Astrocyte (in vitro differentiated cells and primary cell): ENCODE measurements around the gene PYY.

ENCODE experiments used
- EZH2 ChIP-seq: IDR thresholded peaks from 2 replicates; pipeline ENCODE4 v1.6.1; 2012; ENCODE audit warnings: mild to moderate bottlenecking, low read length, inconsistent platforms; ENCODE audit not compliant: insufficient read depth
- TF ChIP-seq, protein P1 (sequence below): IDR thresholded peaks from 2 replicates; pipeline ENCODE4 v1.5.1; 2011; ENCODE audit warnings: low read depth, mild to moderate bottlenecking, inconsistent platforms, low read length, moderate library complexity; ENCODE audit not compliant: insufficient read depth

DNA sequence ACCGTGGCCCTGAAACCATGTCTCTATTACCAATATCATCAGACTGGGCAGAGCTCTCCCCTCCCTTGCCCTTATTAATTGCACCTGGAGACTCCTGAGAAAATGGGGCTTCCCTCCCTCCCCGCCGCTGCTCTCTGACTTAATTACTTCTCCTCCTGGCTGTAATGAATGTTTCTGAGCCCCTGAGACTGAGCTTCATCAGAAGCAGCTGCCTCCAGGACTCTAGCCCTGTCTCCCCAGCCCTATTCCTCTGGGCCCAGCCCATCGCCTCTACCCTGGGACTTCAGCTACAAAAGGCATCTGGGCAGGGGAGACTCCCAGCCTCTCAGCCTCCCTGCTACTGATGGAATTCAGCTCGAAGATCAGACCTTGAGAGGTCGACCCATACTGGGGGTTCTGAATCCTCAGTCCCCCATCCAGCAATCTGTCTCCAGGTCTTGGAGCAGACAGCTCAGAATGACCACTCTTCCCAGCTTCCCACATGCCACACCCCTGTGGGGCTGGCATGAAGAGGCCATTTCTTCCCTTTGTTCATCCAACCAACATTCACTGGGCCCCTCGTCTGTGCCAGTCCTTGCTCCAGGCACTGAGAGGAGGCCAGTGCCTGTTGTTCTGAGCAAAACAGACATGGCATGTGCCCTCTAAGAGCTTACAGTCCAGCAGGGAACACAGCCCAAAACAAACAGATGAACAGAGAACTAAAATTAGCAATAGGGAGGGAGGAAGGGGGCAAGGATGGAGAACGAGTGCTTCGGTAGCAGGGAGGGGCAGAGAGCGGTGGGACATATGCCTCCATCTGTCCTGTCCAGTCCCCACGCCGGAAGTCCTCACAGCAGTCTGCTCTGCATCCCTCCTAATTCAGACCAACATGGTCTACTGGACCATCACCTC lies 33.6 kb upstream of the PYY start:
- TF ChIP-seq, protein P1, sequence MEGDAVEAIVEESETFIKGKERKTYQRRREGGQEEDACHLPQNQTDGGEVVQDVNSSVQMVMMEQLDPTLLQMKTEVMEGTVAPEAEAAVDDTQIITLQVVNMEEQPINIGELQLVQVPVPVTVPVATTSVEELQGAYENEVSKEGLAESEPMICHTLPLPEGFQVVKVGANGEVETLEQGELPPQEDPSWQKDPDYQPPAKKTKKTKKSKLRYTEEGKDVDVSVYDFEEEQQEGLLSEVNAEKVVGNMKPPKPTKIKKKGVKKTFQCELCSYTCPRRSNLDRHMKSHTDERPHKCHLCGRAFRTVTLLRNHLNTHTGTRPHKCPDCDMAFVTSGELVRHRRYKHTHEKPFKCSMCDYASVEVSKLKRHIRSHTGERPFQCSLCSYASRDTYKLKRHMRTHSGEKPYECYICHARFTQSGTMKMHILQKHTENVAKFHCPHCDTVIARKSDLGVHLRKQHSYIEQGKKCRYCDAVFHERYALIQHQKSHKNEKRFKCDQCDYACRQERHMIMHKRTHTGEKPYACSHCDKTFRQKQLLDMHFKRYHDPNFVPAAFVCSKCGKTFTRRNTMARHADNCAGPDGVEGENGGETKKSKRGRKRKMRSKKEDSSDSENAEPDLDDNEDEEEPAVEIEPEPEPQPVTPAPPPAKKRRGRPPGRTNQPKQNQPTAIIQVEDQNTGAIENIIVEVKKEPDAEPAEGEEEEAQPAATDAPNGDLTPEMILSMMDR, result no peak
- TF ChIP-seq EZH2, result no peak
